Panc1 (cell line): ENCODE results near the gene SLC1A2. TPM values are rescaled to one million over a fixed set of nuclear protein-coding genes. Genes with fewer than 3 reads are reported as not detected.

ENCODE experiments used
- ATAC-seq: fragments of 200-7000 bp; cut with Tn5 transposase; 2 replicates; pipeline ENCODE4 v1.9.1; 2020; ENCODE audit warnings: mild to moderate bottlenecking, moderate library complexity
- BruUV-seq: library from RNA; stranded (reverse); fragments of 400-500 nt; replicated peaks from 2 replicates; lab custom pipeline; 2021; lab: Mats Ljungman, UMichigan
- CTCF ChIA-PET: fragments of 300-600 bp; sonication (Branson Sonifier 250); formaldehyde crosslinking; loops from one replicate; lab custom pipeline; 2022; ENCODE audit warnings: antibody characterized with exemption; lab: Charles Lee
- POLR2A ChIA-PET: fragments of 300-600 bp; sonication (Branson Sonifier 250); formaldehyde crosslinking; loops from one replicate; lab custom pipeline; 2022; ENCODE audit warnings: antibody characterized with exemption; lab: Charles Lee
- DNase-seq: peaks from one replicate; pipeline ENCODE4 v3.0.0-alpha.2; 2010; ENCODE audit warnings: low read depth, low spot score
- H3K27ac ChIP-seq: 2 replicates; pipeline ENCODE4 v1.5.1; 2011; ENCODE audit warnings: mild to moderate bottlenecking, low read length, inconsistent platforms
- H3K27me3 ChIP-seq: fragments of 200-500 bp; sonication (Bioruptor generic); 2 replicates; pipeline ENCODE4 v1.6.0; 2014; ENCODE audit warnings: low read length, inconsistent platforms; ENCODE audit not compliant: control insufficient read depth, insufficient read depth
- H3K36me3 ChIP-seq: fragments of 200-500 bp; sonication (Bioruptor generic); 2 replicates; pipeline ENCODE4 v1.5.1; 2014; ENCODE audit warnings: inconsistent platforms, mild to moderate bottlenecking, low read length, moderate library complexity; ENCODE audit not compliant: control insufficient read depth, insufficient read depth
- H3K4me1 ChIP-seq: 2 replicates; pipeline ENCODE4 v1.5.1; 2011; ENCODE audit warnings: inconsistent platforms, mild to moderate bottlenecking, low read length, moderate library complexity; ENCODE audit not compliant: control insufficient read depth, insufficient read depth
- H3K4me3 ChIP-seq, 2 experiments: 2 replicates each; pipeline ENCODE4 v1.5.1; 2011 to 2012; ENCODE audit warnings: low read depth in 2 of 2, low read length in 2 of 2, mild to moderate bottlenecking in 2 of 2, inconsistent platforms in 1 of 2, moderate library complexity in 1 of 2
- H3K9me3 ChIP-seq: fragments of 200-500 bp; sonication (Bioruptor generic); 2 replicates; pipeline ENCODE4 v1.5.1; 2014; ENCODE audit warnings: low read depth, mild to moderate bottlenecking, inconsistent platforms, low read length, moderate library complexity; ENCODE audit not compliant: control insufficient read depth, insufficient read depth
- POLR2AphosphoS5 ChIP-seq: IDR thresholded peaks from 2 replicates; pipeline ENCODE4 v1.6.1; 2012; ENCODE audit warnings: mild to moderate bottlenecking, low read depth, low read length, moderate library complexity
- REST ChIP-seq, 2 experiments: IDR thresholded peaks; 2 replicates each; pipeline ENCODE4 v1.6.1; 2011 to 2012; ENCODE audit warnings: low read depth in 2 of 2, control low read depth in 1 of 2, low read length in 1 of 2, mild to moderate bottlenecking in 1 of 2, moderate library complexity in 1 of 2; ENCODE audit not compliant: insufficient read depth in 1 of 2
- SIN3A ChIP-seq: IDR thresholded peaks from 2 replicates; pipeline ENCODE4 v1.6.1; 2012; ENCODE audit warnings: low read depth, mild to moderate bottlenecking, low read length, moderate library complexity, borderline replicate concordance; ENCODE audit not compliant: insufficient read depth
- TCF7L2 ChIP-seq: IDR thresholded peaks from 2 replicates; pipeline ENCODE4 v1.6.1; 2011; ENCODE audit warnings: mild to moderate bottlenecking, low read depth, low read length, inconsistent platforms
- in situ Hi-C: cut with HindIII; loops from 2 replicates; pipeline ENCODE4 v1.10.0; 2016; ENCODE audit warnings: low sequenced_read_pairs, low pct_unique_long_range_greater_than_20kb
- intact Hi-C: fragments of 100-400 bp; cut with micrococcal nuclease; formaldehyde crosslinking; loops from one replicate; pipeline ENCODE4 v1.10.0; 2022; ENCODE audit not compliant: unreplicated experiment
- total RNA-seq: library from RNA; stranded (reverse); gene quantifications from one replicate; pipeline ENCODE4 v1.2.1, GENCODE V29; 2021; ENCODE audit not compliant: unreplicated experiment
- TF ChIP-seq, protein P1 (sequence below): fragments of 450-650 bp; IDR thresholded peaks from 2 replicates; pipeline ENCODE4 v1.5.1; 2017; ENCODE audit warnings: mild to moderate bottlenecking

The SLC1A2 gene
- total RNA-seq, 1 experiment from 2014 or later, result 0.21 TPM

DNA sequence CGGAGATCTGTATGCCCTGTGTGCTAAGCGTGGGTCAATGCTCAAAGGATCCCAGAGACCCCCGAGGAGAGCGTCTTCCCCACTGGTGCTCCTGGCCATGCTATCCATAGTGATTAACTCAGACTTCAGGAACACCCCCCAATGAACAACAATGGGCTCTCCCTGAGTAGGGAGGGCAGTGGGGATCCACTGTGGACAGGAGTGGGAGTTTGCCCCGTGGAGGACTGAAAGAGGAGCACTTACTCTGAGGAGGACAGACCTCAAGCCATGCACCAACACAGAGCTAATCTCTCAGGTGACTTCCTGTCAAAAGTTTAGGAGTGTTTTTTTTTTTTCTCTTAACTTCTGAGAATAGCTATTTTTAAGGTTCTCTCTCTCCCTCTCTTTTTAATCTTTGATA is 24.4 kb downstream of the SLC1A2 start:
- H3K36me3 ChIP-seq, result no peaks in the 10 kb centered on the region
- DNase-seq (no peak), ATAC-seq (no peak)
- TF ChIP-seq POLR2AphosphoS5 (no peak), TCF7L2 (no peak), SIN3A (no peak), REST (IDR thresholded peaks at IDR 0.05; ENCODE audit: insufficient read depth in 1 of 2, low read depth in 2 of 2, low read length in 1 of 2) (no peak)
- TF ChIP-seq, protein P1, sequence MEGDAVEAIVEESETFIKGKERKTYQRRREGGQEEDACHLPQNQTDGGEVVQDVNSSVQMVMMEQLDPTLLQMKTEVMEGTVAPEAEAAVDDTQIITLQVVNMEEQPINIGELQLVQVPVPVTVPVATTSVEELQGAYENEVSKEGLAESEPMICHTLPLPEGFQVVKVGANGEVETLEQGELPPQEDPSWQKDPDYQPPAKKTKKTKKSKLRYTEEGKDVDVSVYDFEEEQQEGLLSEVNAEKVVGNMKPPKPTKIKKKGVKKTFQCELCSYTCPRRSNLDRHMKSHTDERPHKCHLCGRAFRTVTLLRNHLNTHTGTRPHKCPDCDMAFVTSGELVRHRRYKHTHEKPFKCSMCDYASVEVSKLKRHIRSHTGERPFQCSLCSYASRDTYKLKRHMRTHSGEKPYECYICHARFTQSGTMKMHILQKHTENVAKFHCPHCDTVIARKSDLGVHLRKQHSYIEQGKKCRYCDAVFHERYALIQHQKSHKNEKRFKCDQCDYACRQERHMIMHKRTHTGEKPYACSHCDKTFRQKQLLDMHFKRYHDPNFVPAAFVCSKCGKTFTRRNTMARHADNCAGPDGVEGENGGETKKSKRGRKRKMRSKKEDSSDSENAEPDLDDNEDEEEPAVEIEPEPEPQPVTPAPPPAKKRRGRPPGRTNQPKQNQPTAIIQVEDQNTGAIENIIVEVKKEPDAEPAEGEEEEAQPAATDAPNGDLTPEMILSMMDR, result no peak
- no peak overlapping the region for H3K4me3 ChIP-seq
- H3K27ac ChIP-seq, result no peak overlapping the region
- in situ Hi-C loops (no loop called here), intact Hi-C loops (loop anchor here (5.0 kb wide), 2 partner anchors 173 to 808 kb away; no protein-coding TSS in a partner anchor)
- POLR2A ChIA-PET, result interaction anchor here (0.6 kb wide), 1 partner anchor 122 kb away, joined by 3 read pairs; no protein-coding TSS in a partner anchor
- no peaks in the 10 kb centered on the region for H3K9me3 ChIP-seq
- CTCF ChIA-PET, result interaction anchor here (0.6 kb wide), 1 partner anchor 407 kb away, joined by 4 read pairs; no protein-coding TSS in a partner anchor
- peaks cover 28% of the 10 kb centered on the region for H3K4me1 ChIP-seq
- H3K27me3 ChIP-seq, result no peaks in the 10 kb centered on the region
- BruUV-seq, result no TSS peak

- Histone ChIP-seq H3K4me3 (no peak overlapping the region), H3K36me3 (no peaks in the 10 kb centered on the region), H3K27me3 (no peaks in the 10 kb centered on the region), H3K27ac (peak overlapping the region; percentile 29; the same call in 1 of the 2 replicates), H3K9me3 (no peaks in the 10 kb centered on the region), H3K4me1 (peaks cover 28% of the 10 kb centered on the region)
- ChIA-PET CTCF (no interaction called here), POLR2A (interaction anchor here (0.6 kb wide), 1 partner anchor 194 kb away, joined by 3 read pairs; no protein-coding TSS in a partner anchor)
- in situ Hi-C loops (no loop called here), intact Hi-C loops (loop anchor here (2.0 to 5.0 kb wide), 3 partner anchors 171 to 806 kb away; no protein-coding TSS in a partner anchor)
- ATAC-seq, result no peak
- DNase-seq, result no peak
- no TSS peak for BruUV-seq
- TF ChIP-seq REST (IDR thresholded peaks at IDR 0.05; ENCODE audit: insufficient read depth in 1 of 2, low read depth in 2 of 2, low read length in 1 of 2), result no peak
- no peak for TF ChIP-seq TCF7L2
- TF ChIP-seq SIN3A, result no peak
- TF ChIP-seq, protein P1, result no peak
- TF ChIP-seq POLR2AphosphoS5, result no peak
Measured at GRCh38 chr11:35393098-35393497, 26.3 kb downstream of the SLC1A2 start.
